Kidney glomerular epithelial cell (primary cell): ENCODE data around the gene RHEBL1.

ENCODE experiments used
- DNase-seq: peaks from one replicate; lab custom pipeline; 2025; lab: John Stamatoyannopoulos, UW

RHEBL1 gene

DNA sequence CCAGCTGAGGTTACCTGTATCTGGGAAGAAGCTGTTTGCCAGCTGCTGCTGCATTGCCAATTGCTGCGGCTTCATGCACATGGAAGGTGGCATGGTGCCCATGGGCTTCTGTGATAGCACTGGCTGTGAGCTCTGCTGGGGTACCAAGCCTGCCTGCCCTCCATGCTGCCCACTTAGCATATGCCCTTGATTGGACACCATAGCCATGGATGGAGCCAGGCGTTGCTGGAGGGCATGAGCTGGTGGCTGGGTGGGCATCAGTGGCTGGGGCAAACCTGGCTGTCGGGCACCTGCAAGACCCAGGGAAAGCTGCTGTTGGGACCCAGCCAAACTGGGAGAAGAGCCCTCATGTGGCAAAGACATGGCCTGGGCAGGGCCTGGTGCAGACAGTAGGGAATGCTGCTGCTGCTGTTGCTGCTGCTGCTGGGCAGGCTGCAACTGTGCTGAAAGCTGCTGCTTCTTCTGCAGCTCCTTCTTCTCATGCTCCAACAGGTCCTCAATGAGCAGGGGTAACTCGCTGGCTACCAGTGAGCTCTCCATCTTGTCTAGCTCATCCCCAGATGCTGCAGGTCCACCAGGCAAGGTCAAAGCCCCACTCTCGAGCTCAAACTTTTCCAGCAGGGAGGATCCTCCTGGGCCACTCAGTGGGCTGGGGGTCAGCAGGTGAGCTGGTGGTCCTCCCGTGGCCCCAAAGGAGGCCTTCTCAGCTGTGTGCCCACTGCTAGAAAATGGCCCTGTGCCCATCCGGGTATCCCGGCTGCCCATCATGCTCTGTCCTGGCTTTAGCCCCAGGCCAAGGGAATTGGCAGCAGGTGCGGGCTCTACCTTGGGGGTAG is 32.5 kb downstream of the RHEBL1 start:
- no peak for DNase-seq

DNA sequence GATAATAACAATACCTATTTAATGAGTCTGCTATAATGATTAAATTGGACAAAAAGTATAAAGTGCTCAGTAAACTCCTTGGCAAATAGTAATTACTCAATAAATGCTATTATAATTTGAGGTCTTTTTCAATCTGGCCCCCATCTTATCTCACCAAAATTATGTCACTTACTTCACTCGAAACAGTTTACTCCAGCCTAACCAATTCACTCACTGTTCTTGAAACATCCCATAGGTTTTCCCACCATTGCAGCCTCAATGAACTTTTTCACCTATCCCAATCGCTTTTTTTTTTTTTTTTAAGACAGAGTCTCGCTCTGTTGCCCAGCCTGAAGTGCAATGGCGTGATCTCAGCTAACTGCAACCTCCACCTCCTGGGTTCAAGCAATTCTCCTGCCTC is 33.8 kb downstream of the RHEBL1 start:
- DNase-seq: no peak

DNA sequence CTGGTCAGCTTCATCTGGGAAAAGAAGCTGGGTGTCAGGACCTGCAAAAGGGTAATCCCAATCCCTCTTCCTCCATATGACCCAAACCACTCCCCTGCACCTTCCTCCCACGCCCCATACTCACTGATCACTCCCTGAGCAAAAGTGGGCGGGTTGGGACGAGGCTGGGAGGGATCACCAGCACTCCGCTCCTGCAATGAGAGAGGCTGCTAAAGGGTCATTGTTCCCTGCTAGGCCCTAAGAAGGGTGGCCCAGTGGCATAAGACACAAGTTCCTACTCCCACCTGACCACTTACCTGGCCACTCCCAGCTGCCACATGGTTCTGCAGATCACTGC is 35.5 kb downstream of the RHEBL1 start:
- DNase-seq: no peak

DNA sequence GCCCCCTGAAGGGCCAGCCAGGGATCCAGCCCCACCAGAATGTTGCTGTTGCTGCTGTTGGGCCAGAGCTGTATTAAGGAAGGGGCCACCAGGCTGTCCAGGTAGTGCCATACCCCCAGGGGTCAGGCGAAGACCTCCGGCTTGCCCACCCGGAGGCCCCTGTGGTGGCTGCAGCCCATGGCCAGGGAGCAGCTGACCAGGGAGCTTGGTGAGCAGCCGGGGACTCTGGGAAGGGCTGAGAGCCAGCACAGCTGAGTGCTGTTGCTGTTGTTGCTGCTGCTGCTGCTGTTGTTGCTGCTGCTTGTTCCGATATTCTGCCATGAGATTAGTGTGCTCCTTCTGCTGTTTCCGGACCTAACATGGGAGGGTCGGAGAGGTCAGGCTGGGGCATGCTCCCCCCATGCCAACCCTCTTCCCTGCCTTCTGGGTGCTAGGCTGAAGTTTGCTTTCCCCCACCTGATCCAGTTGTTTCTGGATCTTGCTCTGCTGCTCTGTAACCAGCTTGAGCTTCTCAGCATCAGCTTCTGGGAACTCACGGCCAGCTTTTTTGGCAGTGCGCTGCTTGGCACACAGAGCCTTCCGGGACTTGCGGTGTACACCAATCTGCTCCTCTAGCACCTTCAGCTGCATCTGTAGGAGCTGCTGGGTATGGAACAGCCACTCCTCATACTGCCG is 36.0 kb downstream of the RHEBL1 start:
- DNase-seq: no peak

DNA sequence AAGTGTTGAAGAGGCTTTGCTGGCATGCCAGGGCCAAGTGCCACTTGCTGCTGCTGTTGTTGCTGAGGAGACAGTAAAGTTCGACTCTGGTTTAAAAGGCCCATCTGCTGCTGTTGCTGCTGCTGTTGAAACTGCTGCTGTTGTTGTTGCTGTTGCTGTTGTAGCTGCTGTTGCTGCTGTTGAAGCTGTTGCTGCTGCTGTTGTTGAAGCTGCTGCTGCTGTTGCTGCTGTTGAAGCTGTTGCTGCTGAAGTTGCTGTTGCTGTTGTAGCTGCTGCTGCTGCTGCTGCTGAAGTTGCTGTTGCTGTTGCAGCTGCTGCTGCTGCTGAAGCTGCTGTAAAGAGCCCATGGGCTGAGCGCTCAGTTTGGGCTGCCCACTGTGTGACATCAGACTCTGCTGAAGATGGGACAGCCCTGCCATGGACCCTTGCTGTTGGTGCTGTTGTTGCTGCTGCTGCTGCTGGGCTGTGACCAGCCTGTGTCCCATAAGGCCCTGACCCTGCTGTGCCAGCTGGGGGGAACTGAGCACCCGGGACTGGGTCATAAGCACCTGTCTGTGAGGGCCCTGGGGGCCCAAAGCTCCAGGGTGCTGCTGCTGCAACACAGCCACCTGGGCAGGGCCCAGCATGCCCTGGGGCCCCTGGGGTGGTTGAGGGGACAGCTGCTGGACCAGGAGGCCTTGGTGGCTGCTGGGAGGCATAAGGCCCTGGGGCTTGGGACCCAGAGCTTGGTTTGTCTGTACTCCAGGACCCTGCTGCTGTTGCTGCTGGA is 36.9 kb downstream of the RHEBL1 start:
- no peak for DNase-seq

DNA sequence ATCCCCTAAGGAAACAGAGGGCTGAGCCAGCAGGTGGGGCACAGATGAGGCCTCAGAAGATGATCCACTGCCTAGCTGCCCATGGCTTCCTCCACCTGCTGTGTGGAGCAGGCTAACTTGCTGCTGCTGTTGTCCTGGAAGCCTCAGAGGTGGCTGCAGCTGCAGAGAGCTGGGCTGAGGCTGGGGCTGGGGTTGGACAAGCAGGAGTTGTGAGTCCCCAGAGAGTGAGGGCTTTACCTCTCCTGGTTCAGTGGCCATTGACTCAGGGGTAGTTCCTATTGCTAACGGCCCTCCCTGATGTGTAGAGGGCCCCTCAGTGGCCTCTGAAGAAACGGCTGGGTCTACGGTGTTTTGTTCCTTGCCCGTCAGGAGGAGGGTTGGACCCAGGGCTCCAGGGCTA is 37.5 kb downstream of the RHEBL1 start:
- no peak for DNase-seq

DNA sequence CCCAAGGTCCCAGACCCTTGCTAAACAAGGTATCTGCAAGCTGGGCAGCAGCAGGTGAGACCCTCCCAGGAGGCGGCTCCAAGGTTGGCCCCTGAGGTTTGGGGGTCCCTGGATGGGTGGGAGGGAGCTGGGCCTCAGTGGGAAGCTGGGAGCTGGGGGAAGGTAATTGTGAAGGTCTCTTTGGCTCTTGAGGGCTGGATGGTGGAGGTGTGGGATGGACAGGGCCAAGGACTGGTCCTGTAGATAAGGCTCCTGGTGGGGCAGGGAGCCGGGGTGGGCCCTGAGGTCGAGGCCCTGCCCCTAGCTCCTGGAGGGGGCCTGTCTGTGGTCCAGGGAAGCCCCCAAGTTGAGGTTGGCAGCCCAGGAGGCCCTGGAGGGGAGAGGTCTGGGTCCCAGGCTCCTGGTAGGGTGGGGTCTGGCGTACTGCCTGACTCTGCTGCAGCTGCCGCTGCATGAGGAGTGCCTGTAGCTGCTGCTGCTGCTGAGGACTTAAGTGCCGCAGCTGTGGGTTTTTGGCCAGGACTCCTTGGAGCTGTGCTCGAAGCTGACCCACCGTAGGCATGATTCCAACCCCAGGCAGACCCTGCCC is 38.1 kb downstream of the RHEBL1 start:
- no peak for DNase-seq

DNA sequence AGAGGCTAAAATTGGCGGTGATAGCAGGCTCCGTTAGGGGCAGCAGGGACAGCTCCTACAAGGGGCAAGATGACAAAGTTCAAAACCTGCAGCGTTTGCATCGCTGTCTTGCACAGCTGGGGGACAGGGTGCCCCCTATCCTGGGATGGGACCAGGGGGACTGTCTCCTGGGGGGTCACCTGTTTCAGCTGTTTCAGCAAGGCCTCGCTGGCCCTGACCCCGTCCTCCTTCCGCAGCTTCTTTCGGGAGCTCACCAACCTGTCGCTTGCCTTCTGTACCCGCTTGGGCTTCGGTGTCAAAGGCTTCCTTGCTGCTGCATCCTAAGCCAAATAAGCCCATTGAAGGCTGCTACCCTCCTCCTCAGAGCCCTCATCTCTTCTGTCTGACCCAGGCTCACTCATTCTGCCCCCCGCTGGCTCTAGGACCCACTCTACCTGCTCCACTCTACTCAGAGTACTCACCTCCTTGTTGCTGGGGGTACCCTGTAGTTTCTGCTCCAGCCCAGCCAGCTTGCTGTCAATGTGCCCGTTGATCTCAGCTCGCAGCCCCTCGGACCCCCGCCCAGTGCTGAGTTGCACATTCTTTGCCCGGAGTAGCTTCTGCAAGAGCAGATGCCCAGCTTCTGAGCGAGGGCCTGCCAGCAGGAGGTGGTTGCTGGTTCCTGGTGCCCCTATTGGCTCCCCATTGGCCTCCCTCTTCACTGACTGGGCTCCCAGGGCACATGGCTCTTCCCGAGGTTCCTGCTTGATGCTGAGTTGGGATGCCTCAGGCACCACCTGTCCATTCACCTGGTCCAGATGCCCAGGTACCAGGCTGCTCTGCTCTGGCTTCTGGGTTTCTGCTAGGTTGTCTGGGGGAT is 38.8 kb downstream of the RHEBL1 start:
- no peak for DNase-seq

DNA sequence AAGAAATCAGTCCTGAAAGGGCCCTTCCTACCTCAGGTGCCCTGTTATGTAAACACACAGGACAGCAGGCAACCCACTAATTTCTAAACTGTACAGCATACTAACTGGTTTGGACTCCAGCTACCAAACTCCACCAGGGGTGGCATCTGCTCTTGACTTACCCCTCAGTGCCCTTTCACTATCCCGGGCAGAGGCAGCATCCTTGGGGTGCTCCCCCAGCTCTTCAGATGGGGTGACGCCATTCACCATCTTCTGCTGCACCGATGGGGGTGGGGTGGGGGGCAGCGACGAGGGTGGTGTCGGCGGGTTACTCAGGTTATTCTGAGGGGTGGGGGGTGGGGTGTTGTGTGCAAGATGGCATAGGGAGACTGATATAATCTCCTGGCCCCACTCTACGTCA is 39.7 kb downstream of the RHEBL1 start:
- no peak for DNase-seq

DNA sequence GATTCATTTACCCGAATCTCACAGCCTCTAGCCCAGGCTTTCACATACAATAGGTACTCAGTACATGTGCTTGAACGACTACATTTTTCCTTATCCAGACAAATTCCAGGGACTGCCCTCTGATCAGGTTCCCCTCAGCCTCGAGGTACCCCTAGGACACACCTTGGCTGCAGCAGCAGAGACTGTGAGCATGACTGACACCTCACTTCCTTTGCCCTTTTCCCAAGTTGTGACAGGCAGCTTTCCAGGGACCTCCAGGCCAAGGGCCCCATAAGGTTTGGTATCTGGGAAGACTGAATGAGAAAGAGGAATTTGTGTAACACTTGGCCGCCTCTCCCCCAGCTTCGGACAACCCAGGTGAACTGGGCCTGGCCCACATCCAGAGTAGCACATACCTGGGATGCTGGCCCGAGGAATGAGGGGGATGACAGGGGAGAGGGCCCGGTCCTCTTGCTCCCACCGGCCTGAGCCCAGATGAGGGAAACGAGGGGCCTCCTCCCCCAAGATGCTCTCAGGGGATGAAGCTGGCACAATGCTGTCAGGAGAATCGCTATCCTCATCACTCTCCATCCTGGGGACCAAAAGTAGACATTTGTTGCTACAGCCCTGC is 41.0 kb downstream of the RHEBL1 start:
- DNase-seq: no peak

DNA sequence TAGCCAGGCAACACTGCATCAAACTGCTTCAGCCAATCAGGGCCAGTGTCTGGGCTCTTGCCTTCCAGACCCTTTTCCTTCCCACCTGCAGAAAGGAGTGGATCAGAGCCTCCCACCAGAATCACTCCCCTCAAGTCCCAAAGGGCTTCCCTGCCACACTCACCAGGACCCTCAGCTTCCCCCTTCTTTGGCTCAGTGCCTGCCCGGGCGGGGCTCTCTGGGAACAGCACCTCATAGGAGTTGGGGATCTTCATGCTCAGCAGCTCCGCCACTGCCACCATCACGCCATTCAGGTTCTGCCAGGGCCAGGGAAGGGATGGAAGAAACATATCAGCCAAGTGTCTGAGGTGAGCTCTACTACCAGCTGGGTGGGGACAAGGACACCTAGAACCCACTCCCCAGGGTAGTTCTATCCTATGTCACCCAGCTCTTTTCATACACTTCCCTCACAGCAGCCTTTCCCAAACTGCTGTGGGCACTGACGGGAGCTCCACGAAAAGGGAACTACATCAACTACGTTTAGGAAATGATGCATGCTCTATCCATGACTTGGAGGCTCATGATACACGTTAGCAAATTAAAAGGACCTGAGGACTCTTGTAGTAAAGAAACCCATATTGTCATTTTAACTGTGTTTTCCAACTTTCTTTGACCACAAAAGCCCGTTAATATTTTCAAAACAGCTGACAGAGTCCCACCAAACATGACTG is 41.8 kb downstream of the RHEBL1 start:
- DNase-seq: no peak

DNA sequence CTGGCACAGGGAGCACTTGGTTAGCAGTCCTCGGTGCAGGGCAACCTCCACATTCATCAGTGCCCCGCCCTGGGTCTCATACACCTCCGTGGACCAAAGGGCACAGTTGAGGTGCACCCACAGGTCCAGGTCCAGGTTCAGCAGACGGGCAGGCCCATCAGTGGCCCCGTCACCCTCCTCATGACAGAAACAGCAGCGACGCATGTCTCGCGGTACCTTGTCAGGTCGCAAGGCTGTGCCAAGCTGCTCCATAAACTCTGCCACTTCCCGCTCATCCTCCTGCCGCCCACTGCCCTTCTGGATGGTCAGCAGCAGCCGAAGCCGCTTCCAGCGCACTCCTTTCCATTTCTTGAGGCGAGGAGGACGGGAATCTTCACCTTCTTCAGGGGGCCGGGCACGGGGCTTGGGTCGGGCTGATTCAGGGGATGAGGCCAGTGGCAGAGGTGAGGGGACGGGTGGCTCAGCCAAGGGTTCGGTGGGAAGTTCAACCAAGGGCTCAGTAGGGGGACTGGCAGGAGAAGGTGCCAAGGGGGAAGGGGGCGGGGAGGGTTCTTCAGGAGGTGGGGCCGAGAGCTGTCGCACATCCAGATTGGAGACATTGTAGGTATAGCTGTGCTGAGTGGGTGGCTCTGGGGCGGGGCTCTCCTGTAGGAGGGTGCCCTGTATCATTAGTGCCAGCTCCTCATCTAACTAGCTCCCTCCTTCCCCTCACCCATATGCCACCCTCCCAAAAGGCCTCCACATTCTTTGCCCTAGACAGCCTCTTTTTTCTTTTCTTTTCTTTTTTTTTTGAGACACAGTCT is 42.9 kb downstream of the RHEBL1 start:
- no peak for DNase-seq

DNA sequence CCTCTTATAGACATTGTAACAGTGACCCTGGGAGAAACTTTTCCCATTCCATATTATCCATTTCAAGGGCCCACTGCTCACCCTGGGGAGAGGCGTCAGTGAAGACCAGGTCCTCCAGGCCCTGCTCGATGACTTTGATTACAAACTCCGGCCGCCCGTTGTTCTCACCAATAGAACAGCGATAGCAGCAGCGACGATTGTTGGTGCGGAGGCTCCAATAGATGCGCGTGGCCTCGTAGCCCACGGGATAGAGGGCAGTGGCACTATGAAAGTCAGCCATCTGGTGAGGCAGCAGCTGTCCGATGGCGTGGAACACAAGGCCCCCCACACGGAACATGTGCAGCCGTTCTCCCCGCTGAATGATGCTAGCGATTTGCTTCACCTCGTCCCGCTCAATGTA is 43.7 kb downstream of the RHEBL1 start:
- DNase-seq: no peak

DNA sequence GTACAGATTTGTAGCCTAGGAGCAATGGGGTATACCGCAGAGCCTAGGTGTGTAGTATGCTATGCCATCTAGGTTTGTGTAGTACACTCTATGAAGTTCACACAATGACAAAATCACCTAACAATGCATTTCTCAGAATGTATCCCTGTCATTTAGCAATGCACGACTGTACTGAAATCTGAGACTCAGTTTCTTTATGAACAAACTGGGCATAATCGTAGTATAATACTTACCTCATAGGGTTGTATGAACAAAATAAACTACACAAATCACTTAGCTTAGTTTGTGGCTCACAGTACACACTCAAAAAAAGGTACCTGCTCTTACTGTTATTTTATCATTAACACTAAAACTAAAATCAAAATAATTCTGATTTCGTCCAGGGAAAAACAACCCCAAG is 44.3 kb downstream of the RHEBL1 start:
- no peak for DNase-seq

DNA sequence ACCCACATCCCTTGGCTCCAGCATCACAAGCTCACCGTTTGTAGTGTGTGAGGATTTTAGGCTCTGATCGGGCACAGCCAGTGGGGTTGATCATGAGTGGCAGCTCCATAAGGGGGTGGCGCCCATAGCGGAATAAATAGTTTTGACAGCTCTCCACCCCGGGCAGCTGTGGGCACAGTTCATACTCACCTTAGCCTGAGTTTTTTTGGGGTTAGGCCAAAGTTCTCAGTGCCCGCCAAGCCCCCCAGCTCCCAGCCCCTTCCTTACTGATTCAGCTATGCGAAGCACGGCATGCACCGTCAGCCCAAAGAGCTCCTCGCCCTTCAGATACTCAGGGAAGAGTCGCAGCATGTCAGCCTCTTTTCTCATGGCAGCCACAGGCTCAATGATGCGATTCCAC is 45.2 kb downstream of the RHEBL1 start:
- DNase-seq: no peak

DNA sequence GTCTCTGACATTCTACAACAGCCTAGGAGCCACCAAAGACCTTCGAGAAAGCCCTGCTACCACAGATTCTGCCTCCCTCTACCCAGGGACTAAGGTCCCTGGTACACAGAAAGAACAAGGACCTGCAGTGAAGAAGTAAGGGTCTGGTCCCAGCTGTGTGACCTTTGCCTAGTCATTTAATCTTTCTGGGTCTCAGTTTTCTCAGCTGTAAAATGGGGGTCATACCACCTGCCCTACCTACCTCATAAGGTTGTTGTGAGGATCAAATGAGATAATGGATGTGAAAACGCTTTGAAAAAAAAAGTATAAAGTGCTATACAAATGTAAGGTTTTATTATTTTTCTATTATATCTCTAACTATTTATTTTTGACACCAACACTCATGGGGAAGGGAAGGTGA is 46.0 kb downstream of the RHEBL1 start:
- DNase-seq: no peak

DNA sequence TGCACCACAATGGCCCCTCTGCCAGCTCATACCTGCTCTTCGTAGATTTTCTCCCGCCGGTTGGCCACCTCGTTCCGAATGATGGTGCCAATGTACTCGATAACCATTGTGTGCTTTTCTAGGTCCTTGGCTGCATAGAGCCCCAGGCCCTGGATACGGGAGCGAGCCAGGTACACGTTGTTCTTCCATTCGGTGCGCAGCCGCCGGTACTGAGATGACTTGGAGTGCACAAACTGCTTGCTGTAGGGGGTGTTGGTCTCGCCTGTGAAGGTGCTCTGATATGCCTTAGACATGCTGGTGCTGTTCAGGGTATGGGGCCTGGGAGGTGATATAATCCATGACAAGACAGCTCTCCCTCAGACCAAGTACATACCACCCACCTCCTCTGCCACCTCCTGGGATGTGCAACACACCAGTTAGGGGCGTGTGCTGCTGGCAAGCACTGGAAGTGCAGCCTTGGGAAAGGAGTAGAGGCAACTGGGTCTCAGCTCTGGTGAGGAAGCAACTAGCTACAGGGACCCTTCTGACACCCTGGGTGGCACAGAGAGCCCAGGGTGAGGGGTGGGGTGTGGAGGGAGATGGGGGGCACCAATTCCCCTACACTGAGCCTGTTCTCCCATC is 47.1 kb downstream of the RHEBL1 start:
- no peak for DNase-seq

DNA sequence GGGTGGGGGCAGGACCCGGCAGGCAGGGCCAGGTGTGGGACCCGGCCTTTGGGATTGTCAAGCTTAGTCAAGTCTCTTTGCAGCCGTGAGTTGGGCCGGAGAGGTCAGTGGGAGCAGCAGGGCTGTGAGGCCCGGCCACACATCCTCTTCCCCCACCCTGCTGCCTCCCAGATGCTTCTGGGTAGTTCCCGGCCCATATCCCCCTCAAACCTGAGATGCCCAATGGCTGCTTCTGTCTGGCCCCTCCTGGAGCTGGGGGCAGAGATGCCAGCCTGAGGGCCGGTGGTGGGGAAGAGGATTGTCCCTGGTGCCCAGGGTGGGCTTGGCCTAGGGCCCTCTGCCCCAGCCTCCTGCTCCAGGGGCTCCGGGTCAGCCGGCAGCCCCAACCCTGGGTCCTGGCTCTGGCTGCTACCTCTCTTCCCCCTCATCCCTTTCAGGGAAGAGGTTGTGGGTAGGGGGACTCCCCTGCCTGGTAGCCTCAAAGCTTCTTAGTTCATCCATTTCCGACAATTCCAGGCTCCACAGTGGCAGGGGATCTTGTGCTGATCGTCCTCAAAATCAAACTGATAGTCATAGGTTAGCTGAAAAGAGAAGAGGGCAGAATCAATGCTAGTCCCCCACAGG is 48.4 kb downstream of the RHEBL1 start:
- no peak for DNase-seq

DNA sequence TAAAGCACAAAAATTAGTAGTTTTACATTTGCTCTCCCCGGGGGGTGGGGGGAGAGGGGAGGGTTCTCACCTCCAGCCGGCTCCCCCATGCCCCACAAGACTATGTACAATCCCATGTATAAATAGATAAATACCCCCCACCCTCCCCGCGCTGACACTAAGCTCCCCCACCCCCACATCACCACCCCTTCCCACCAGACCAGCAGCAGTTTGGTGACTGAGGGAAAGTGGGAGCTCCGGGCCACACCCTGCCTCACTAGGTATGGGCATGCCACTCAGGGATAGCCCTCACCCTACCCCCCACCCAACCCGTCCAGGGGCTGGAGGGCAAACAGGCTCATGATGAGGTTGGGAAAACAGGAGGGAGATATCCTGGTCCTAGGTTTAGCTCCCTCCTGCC is 49.3 kb downstream of the RHEBL1 start:
- no peak for DNase-seq
